ENCODE data around the gene IL25.

GRCh38 chr14:23416801-23417200, 44.2 kb downstream of the IL25 start:
- TF ChIP-seq NANOG (IDR thresholded peaks at IDR 0.05; ENCODE audit: borderline replicate concordance) (no peak), POLR2AphosphoS5 (IDR thresholded peaks at IDR 0.05; ENCODE audit: low read depth) (no peak)

All from GM23338 (cell line).